ENCODE results near the gene ZRANB3. TPM values are rescaled to one million over a fixed set of nuclear protein-coding genes. Genes with fewer than 3 reads are reported as not detected.
"Not testable (repeated sequence)": the region's sequence is repeated elsewhere in the genome, so short reads cannot be mapped to it uniquely, and the experiment has no call there.

Gene ZRANB3
- total and polyA plus RNA-seq, 4 donors = 2.5 to 7.2 (median 4.1) TPM

DNA sequence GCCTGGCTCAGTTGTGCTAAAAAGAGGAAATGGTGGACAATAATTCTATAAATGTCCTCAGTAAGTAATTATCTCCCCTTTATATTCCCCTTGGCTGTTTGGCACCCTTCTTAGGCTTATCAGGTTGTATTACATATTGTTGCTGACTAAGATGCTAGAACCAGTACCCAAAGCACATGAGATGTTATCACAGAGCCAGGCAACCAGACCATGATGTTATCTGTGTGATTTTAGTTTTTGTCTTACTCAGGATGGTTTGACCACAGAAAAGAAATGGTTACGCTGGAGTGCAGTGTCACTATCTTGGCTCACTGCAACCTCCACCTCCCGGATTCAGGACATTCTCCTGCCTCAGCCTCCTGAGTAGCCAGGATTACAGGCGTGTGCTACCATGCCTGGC lies 15.4 kb upstream of the ZRANB3 start:
- no peak overlapping the region for H3K9ac ChIP-seq (ENCODE audit: low read depth in 1 of 2, low read length in 2 of 2)
- H3K4me3 ChIP-seq (ENCODE audit: low read depth in 1 of 3, low read length in 3 of 3) = no peak overlapping the region
- no peak for DNase-seq (ENCODE audit: low spot score)
- TF ChIP-seq NR2F2 (IDR thresholded peaks at IDR 0.05) = no peak
- no peak for TF ChIP-seq RXRA (IDR thresholded peaks at IDR 0.05)
- no peak for TF ChIP-seq EGR1 (IDR thresholded peaks at IDR 0.05; ENCODE audit: low read depth in 2 of 2)
- no peak for TF ChIP-seq FOXA2 (IDR thresholded peaks at IDR 0.05)
- no peak for TF ChIP-seq GABPA (IDR thresholded peaks at IDR 0.05 in 1 of 2, conservative IDR thresholded peaks at IDR 0.05 in 1 of 2)
- TF ChIP-seq YY1 (IDR thresholded peaks at IDR 0.05) = no peak
- TF ChIP-seq FOXA1 (IDR thresholded peaks at IDR 0.05) = no peak
- TF ChIP-seq, protein P1, sequence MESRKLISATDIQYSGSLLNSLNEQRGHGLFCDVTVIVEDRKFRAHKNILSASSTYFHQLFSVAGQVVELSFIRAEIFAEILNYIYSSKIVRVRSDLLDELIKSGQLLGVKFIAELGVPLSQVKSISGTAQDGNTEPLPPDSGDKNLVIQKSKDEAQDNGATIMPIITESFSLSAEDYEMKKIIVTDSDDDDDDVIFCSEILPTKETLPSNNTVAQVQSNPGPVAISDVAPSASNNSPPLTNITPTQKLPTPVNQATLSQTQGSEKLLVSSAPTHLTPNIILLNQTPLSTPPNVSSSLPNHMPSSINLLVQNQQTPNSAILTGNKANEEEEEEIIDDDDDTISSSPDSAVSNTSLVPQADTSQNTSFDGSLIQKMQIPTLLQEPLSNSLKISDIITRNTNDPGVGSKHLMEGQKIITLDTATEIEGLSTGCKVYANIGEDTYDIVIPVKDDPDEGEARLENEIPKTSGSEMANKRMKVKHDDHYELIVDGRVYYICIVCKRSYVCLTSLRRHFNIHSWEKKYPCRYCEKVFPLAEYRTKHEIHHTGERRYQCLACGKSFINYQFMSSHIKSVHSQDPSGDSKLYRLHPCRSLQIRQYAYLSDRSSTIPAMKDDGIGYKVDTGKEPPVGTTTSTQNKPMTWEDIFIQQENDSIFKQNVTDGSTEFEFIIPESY (IDR thresholded peaks at IDR 0.05) = no peak
- no peak for TF ChIP-seq REST (IDR thresholded peaks at IDR 0.05)
- H3K27me3 ChIP-seq (ENCODE audit: control insufficient read depth in 4 of 4, insufficient read depth in 4 of 4, low read length in 3 of 4) = no peaks in the 10 kb centered on the region
- no peaks in the 10 kb centered on the region for H3K36me3 ChIP-seq (ENCODE audit: control insufficient read depth in 4 of 4, insufficient read depth in 3 of 4, low read depth in 1 of 4, low read length in 3 of 4)
- H3K4me1 ChIP-seq (ENCODE audit: control insufficient read depth in 4 of 4, insufficient read depth in 4 of 4, low read length in 3 of 4) = no peaks in the 10 kb centered on the region
- H3K9me3 ChIP-seq (ENCODE audit: control insufficient read depth in 4 of 4, low read length in 3 of 4) = no peaks in the 10 kb centered on the region
- no peak overlapping the region for H3K27ac ChIP-seq (ENCODE audit: low read depth in 1 of 2, low read length in 2 of 2)
- WGBS = 95% methylated on average over 3 of the region's 3 CpGs

DNA sequence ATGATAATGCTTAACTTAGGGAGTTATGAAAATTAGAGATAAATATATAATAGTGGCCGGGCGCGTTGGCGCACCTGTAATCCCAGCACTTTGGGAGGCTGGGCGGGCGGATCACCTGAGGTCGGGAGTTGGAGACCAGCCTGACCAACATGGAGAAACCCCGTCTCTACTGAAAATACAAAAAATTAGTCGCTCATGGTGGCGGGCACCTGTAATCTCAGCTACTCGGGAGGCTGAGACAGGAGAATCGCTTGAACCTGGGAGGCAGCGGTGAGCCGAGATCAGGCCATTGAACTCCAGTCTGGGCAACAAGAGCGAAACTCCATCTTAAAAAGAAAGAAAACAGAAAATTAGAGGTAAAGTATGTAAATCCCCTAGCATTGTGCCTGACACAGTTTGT lies 2.5 kb upstream of the ZRANB3 start:
- H3K4me3 ChIP-seq (ENCODE audit: low read depth in 1 of 3, low read length in 3 of 3); H3K9ac ChIP-seq (ENCODE audit: low read depth in 1 of 2, low read length in 2 of 2); H3K27me3 ChIP-seq (ENCODE audit: control insufficient read depth in 4 of 4, insufficient read depth in 4 of 4, low read length in 3 of 4); H3K27ac ChIP-seq (ENCODE audit: low read depth in 1 of 2, low read length in 2 of 2); DNase-seq (ENCODE audit: low spot score); H3K9me3 ChIP-seq (ENCODE audit: control insufficient read depth in 4 of 4, low read length in 3 of 4); H3K36me3 ChIP-seq (ENCODE audit: control insufficient read depth in 4 of 4, insufficient read depth in 3 of 4, low read depth in 1 of 4, low read length in 3 of 4): not testable (repeated sequence)
- H3K4me1 ChIP-seq (ENCODE audit: control insufficient read depth in 4 of 4, insufficient read depth in 4 of 4, low read length in 3 of 4) = peaks cover 2 to 14% (median 9%) of the 10 kb centered on the region in 4 donors
- 98% methylated on average over 15 of the region's 15 CpGs for WGBS

DNA sequence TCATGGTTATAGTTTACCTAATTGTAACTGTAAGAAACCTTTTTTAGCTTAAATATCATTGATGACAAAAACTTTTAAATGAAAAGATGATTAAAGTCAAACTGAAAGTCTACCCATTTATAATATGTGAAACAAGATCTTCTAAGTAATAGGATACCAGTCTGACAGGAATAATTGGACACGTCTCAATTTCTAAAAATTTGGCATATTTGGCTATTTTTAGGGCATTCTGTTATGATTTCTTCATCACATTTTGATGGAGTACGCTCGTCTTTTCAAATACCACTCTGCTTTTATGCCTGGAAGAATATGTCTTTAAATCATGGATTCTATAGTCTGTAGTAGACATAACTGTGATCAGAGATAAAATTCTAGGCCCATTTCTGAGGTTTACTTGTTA lies 1.6 kb upstream of the ZRANB3 start:
- 58% methylated on average over 3 of the region's 3 CpGs for WGBS
- no peak overlapping the region for H3K4me3 ChIP-seq (ENCODE audit: low read depth in 1 of 3, low read length in 3 of 3)
- no peaks in the 10 kb centered on the region for H3K9me3 ChIP-seq (ENCODE audit: control insufficient read depth in 4 of 4, low read length in 3 of 4)
- no peaks in the 10 kb centered on the region for H3K27me3 ChIP-seq (ENCODE audit: control insufficient read depth in 4 of 4, insufficient read depth in 4 of 4, low read length in 3 of 4)
- no peak overlapping the region for H3K9ac ChIP-seq (ENCODE audit: low read depth in 1 of 2, low read length in 2 of 2)
- no peak overlapping the region for H3K27ac ChIP-seq (ENCODE audit: low read depth in 1 of 2, low read length in 2 of 2)
- peaks cover 2 to 14% (median 9%) of the 10 kb centered on the region in 4 donors for H3K4me1 ChIP-seq (ENCODE audit: control insufficient read depth in 4 of 4, insufficient read depth in 4 of 4, low read length in 3 of 4)
- no peaks in the 10 kb centered on the region for H3K36me3 ChIP-seq (ENCODE audit: control insufficient read depth in 4 of 4, insufficient read depth in 3 of 4, low read depth in 1 of 4, low read length in 3 of 4)
- DNase-seq (ENCODE audit: low spot score) = no peak
- TF ChIP-seq TAF1 (conservative IDR thresholded peaks at IDR 0.05) (no peak), NR2F2 (IDR thresholded peaks at IDR 0.05) (no peak), HNF4G (IDR thresholded peaks at IDR 0.05) (no peak), YY1 (IDR thresholded peaks at IDR 0.05) (no peak), HNF4A (conservative IDR thresholded peaks at IDR 0.05) (no peak), FOXA2 (IDR thresholded peaks at IDR 0.05) (no peak), FOXA1 (IDR thresholded peaks at IDR 0.05) (no peak), SP1 (IDR thresholded peaks at IDR 0.05) (no peak), JUND (IDR thresholded peaks at IDR 0.05) (no peak), RXRA (IDR thresholded peaks at IDR 0.05) (no peak), RAD21 (IDR thresholded peaks at IDR 0.05) (no peak), EGR1 (IDR thresholded peaks at IDR 0.05; ENCODE audit: low read depth in 2 of 2) (no peak)
- TF ChIP-seq, protein P1 (IDR thresholded peaks at IDR 0.05) = no peak
- TF ChIP-seq, protein P2, sequence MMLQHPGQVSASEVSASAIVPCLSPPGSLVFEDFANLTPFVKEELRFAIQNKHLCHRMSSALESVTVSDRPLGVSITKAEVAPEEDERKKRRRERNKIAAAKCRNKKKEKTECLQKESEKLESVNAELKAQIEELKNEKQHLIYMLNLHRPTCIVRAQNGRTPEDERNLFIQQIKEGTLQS (IDR thresholded peaks at IDR 0.05) = no peak
- TF ChIP-seq, protein P3, sequence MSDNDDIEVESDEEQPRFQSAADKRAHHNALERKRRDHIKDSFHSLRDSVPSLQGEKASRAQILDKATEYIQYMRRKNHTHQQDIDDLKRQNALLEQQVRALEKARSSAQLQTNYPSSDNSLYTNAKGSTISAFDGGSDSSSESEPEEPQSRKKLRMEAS (IDR thresholded peaks at IDR 0.05) = no peak
- TF ChIP-seq, protein P4, sequence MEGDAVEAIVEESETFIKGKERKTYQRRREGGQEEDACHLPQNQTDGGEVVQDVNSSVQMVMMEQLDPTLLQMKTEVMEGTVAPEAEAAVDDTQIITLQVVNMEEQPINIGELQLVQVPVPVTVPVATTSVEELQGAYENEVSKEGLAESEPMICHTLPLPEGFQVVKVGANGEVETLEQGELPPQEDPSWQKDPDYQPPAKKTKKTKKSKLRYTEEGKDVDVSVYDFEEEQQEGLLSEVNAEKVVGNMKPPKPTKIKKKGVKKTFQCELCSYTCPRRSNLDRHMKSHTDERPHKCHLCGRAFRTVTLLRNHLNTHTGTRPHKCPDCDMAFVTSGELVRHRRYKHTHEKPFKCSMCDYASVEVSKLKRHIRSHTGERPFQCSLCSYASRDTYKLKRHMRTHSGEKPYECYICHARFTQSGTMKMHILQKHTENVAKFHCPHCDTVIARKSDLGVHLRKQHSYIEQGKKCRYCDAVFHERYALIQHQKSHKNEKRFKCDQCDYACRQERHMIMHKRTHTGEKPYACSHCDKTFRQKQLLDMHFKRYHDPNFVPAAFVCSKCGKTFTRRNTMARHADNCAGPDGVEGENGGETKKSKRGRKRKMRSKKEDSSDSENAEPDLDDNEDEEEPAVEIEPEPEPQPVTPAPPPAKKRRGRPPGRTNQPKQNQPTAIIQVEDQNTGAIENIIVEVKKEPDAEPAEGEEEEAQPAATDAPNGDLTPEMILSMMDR (IDR thresholded peaks at IDR 0.05; ENCODE audit: low read depth, low read length, missing input control) = no peak

Measured in liver (tissue), 9 donors.